Mesothelial cell of epicardium (in vitro differentiated cells): ENCODE data around the gene PRKN. TPM values are rescaled to one million over a fixed set of nuclear protein-coding genes. Genes with fewer than 3 reads are reported as not detected.

Experiments
- DNase-seq, 2 experiments: peaks; one replicate each; pipeline ENCODE4 v3.0.0; 2021; ENCODE audit warnings: low spot score in 2 of 2; ENCODE audit not compliant: unreplicated experiment in 2 of 2
- H3K27ac Mint-ChIP-seq: 2 replicates; pipeline ENCODE4 v1.8.0; 2021; ENCODE audit warnings: mixed read lengths
- H3K27me3 Mint-ChIP-seq: 2 replicates; pipeline ENCODE4 v1.8.0; 2021; ENCODE audit warnings: low read depth, mixed read lengths
- H3K36me3 Mint-ChIP-seq: 2 replicates; pipeline ENCODE4 v1.8.0; 2021; ENCODE audit warnings: mixed read lengths
- H3K4me1 Mint-ChIP-seq: 2 replicates; pipeline ENCODE4 v1.8.0; 2021; ENCODE audit warnings: mixed read lengths
- H3K4me3 Mint-ChIP-seq: 2 replicates; pipeline ENCODE4 v1.8.0; 2021; ENCODE audit warnings: mild to moderate bottlenecking, moderate library complexity, mixed read lengths
- H3K9me3 Mint-ChIP-seq: 2 replicates; pipeline ENCODE4 v1.8.0; 2021; ENCODE audit warnings: mixed read lengths
- CTCF ChIP-seq: fragments of 200-600 bp; sonication (generic); IDR thresholded peaks from one replicate; pipeline ENCODE4 v1.5.0; 2021; ENCODE audit warnings: antibody characterized with exemption; ENCODE audit not compliant: unreplicated experiment
- total RNA-seq: library from RNA; stranded (reverse); gene quantifications from 3 replicates; pipeline ENCODE4 v1.2.1, GENCODE V29; 2021

Gene PRKN
- total RNA-seq, 1 donor from 2014 or later = 7.6 TPM

DNA sequence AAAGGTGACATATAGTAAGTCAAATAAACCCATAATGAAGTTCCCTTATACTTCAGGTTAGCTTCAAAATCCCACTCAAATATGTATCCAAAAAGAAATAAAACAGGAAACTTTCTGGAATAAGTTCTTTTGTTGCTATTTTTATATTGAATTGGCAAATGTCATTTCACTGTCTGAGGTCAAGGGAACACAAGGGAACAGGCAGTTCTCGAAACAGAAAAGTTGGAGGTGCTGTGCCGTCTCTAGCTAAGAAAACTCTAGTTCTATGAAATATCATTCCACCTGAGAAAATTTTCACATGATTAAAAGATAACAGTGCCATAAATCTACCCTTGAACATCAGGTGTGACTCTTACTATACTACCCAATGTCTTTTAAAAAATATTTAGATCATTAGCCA lies 358.5 kb downstream of the PRKN start:
- peaks cover 9% of the 10 kb centered on the region for H3K4me1 Mint-ChIP-seq
- no peaks in the 10 kb centered on the region for H3K27me3 Mint-ChIP-seq
- no peak for DNase-seq
- no peak overlapping the region for H3K27ac Mint-ChIP-seq
- H3K9me3 Mint-ChIP-seq = no peaks in the 10 kb centered on the region
- H3K4me3 Mint-ChIP-seq = no peak overlapping the region
- no peaks in the 10 kb centered on the region for H3K36me3 Mint-ChIP-seq
- no peak for TF ChIP-seq CTCF

DNA sequence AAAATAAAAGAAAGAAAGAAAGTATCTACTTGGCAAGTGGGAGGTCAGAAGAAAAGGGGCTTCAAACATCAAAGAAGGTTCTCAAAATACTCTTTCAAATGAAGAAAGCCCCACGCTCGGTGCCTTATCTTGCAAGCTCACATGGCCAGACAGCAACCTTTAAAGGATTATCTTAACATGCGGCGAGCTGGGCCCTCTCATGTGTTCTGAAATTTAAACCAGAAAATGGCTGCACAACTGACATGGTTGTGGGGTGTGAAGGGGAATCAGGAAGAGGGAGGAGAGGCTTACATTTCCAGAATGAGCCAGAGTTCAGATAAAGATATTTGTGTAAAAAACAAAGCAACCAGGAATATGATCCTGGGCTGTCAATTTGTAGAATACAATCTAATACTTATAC lies 363.1 kb downstream of the PRKN start:
- Mint-ChIP-seq H3K4me3 (no peak overlapping the region), H3K36me3 (no peaks in the 10 kb centered on the region), H3K4me1 (peaks cover 17% of the 10 kb centered on the region), H3K27ac (no peak overlapping the region), H3K27me3 (no peaks in the 10 kb centered on the region), H3K9me3 (no peaks in the 10 kb centered on the region)
- no peak for TF ChIP-seq CTCF
- no peak for DNase-seq

DNA sequence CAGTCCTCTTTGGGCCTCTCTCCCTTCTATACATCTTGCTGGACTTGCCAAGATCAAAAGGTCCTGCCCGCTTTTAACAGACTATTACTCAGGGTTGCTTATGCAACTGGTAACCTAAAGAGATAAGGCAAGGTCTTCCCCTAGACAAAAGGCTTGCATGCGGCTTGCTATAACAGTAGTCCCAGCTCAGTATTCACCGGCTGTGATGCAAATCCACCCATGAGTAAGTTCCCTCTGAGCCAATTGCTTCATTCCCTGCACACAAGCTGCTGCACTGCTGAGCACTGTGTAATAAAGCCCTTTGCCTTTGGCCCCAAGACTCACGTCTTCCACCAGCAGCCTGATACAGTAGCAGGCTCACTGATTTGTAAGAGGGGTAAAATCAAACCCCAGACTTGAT lies 363.8 kb downstream of the PRKN start:
- H3K36me3 Mint-ChIP-seq = no peaks in the 10 kb centered on the region
- H3K27me3 Mint-ChIP-seq = no peaks in the 10 kb centered on the region
- H3K4me1 Mint-ChIP-seq = peaks cover 17% of the 10 kb centered on the region

DNA sequence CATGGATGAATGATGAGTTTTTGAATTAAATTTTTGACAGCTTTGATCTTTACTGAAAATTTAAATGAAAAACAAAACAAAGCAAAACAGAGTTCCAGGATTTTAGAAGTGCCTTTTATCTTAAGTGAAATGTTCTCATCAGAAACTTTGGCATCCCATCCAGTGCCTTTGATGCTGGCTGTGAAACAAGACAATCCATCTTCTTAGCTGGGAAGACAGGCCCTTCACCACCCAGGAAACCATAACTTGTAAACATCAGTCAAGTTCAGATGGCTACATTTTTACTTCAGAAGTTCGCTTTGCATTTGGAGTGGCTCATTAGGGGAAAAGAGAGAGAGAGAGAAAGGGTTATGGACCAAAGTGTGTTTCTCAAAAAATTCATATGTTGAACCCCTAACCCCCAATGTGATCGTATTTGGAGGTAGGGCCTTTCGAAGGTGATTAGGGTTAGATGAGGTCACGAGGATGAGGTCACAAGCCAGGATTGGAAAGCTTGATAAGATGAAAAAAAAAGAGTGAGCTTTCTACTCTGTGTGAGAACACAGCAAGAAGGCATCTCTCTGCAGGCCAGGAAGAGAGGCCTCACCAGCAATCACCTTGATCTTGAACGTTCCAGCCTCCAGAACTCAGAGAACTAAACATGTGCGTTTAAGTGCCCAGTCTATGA lies 366.5 kb downstream of the PRKN start:
- no peak for DNase-seq
- H3K4me1 Mint-ChIP-seq = peaks cover 17% of the 10 kb centered on the region
- H3K27ac Mint-ChIP-seq = no peak overlapping the region
- H3K36me3 Mint-ChIP-seq = no peaks in the 10 kb centered on the region
- no peaks in the 10 kb centered on the region for H3K27me3 Mint-ChIP-seq
- no peaks in the 10 kb centered on the region for H3K9me3 Mint-ChIP-seq
- H3K4me3 Mint-ChIP-seq = no peak overlapping the region
- TF ChIP-seq CTCF = no peak

More for the DNA sequence above, 363.8 kb downstream of the PRKN start:
- no peak for DNase-seq
- H3K4me3 Mint-ChIP-seq = no peak overlapping the region
- no peak for TF ChIP-seq CTCF
- no peak overlapping the region for H3K27ac Mint-ChIP-seq
- H3K9me3 Mint-ChIP-seq = no peaks in the 10 kb centered on the region

GRCh38 chr6:162358625-162359024 lies 368.9 kb downstream of the PRKN start:
- Mint-ChIP-seq H3K4me1 (peaks cover 8% of the 10 kb centered on the region), H3K9me3 (no peaks in the 10 kb centered on the region), H3K27ac (no peak overlapping the region), H3K36me3 (no peaks in the 10 kb centered on the region), H3K27me3 (no peaks in the 10 kb centered on the region), H3K4me3 (no peak overlapping the region)
- DNase-seq = no peak
- TF ChIP-seq CTCF = no peak
